ENCODE measurements around the gene ZNF385B.

Gene ZNF385B

GRCh38 chr2:179843541-179843940, 17.9 kb downstream of the ZNF385B start:
- H3K4me3 ChIP-seq (ENCODE audit: low read length), result no peak overlapping the region
- no peak for TF ChIP-seq CTCF (IDR thresholded peaks at IDR 0.05; ENCODE audit: insufficient read depth, low read depth, low read length, missing control alignments)
- DNase-seq (ENCODE audit: low read depth), result no peak

GRCh38 chr2:179842498-179843153, 18.8 kb downstream of the ZNF385B start:
- no peak for DNase-seq (ENCODE audit: low read depth)
- no peak for TF ChIP-seq CTCF (IDR thresholded peaks at IDR 0.05; ENCODE audit: insufficient read depth, low read depth, low read length, missing control alignments)
- H3K4me3 ChIP-seq (ENCODE audit: low read length), result no peak overlapping the region

- no peak overlapping the region for H3K4me3 ChIP-seq (ENCODE audit: low read length)
- no peak for TF ChIP-seq CTCF (IDR thresholded peaks at IDR 0.05; ENCODE audit: insufficient read depth, low read depth, low read length, missing control alignments)
- no peak for DNase-seq (ENCODE audit: low read depth)
These were observed 20.6 kb downstream of the ZNF385B start for GRCh38 chr2:179840840-179841239.

GRCh38 chr2:179837408-179837807, 24.0 kb downstream of the ZNF385B start:
- H3K4me3 ChIP-seq (ENCODE audit: low read length), result no peak overlapping the region
- no peak for TF ChIP-seq CTCF (IDR thresholded peaks at IDR 0.05; ENCODE audit: insufficient read depth, low read depth, low read length, missing control alignments)
- peak; percentile 68 for DNase-seq (ENCODE audit: low read depth)

- TF ChIP-seq CTCF (IDR thresholded peaks at IDR 0.05; ENCODE audit: insufficient read depth, low read depth, low read length, missing control alignments), result no peak
- H3K4me3 ChIP-seq (ENCODE audit: low read length), result no peak overlapping the region
- DNase-seq (ENCODE audit: low read depth), result no peak
These were observed 31.2 kb downstream of the ZNF385B start for GRCh38 chr2:179830043-179830787.

- DNase-seq (ENCODE audit: low read depth), result no peak
These were observed 35.1 kb downstream of the ZNF385B start for GRCh38 chr2:179826297-179826696.

More at GRCh38 chr2:179826297-179826696, 35.1 kb downstream of the ZNF385B start:
- no peak for TF ChIP-seq CTCF (IDR thresholded peaks at IDR 0.05; ENCODE audit: insufficient read depth, low read depth, low read length, missing control alignments)
- no peak overlapping the region for H3K4me3 ChIP-seq (ENCODE audit: low read length)
